PFSK-1 (cell line): ENCODE measurements around the gene CPSF4L.

Experiments
- POLR2AphosphoS5 ChIP-seq: IDR thresholded peaks from 2 replicates; pipeline ENCODE4 v1.6.1; 2012; ENCODE audit warnings: low read depth, mild to moderate bottlenecking, control low read depth, low read length, moderate library complexity
- REST ChIP-seq, 2 experiments: IDR thresholded peaks; 2 replicates each; pipeline versions ENCODE4 v1.6.1 to v1.8.0; 2011 to 2012; ENCODE audit warnings: low read depth in 2 of 2, low read length in 2 of 2, control low read depth in 1 of 2, inconsistent platforms in 1 of 2, mild to moderate bottlenecking in 1 of 2, moderate library complexity in 1 of 2; ENCODE audit not compliant: insufficient read depth in 1 of 2
- SIN3A ChIP-seq: IDR thresholded peaks from 2 replicates; pipeline ENCODE4 v1.6.1; 2012; ENCODE audit warnings: mild to moderate bottlenecking, low read length, moderate library complexity, borderline replicate concordance; ENCODE audit not compliant: insufficient read depth
- TAF1 ChIP-seq: IDR thresholded peaks from 2 replicates; pipeline ENCODE4 v1.6.1; 2012; ENCODE audit warnings: low read length, control low read depth, borderline replicate concordance; ENCODE audit not compliant: insufficient read depth

DNA sequence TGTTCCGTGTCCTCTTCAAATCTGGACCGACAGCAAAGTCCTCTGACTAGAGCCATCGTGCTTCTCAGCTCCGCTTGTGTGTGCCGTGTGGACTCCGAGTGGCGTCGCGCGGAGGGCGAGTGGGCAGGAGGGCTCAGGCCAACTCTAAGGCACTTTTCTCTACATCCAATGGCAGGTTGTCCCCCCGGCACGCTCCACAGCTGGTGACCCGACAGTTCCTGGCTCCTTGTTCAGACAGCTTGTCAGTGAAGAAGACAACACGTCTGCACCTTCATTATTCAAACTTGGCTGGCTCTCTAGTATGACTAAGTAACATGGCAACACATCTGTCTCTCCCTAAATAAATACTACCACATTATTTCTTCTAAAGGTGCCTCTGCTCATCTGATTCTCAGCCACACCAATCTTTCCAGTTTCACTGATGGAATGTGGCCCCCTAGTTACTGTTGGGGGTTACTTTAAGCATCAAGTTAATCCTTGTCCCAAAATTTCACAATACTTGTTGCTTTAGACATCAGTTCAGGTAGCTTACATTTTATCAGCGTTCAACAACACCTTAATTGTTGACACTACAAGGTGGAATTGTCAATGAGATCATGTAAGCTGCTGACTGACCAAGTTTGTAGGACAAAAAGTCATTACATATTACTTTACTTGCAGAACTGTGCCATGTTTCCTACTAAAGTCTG lies 53.4 kb downstream of the CPSF4L start:
- TF ChIP-seq POLR2AphosphoS5 (no peak), TAF1 (no peak), REST (IDR thresholded peaks at IDR 0.05; ENCODE audit: insufficient read depth in 1 of 2, low read depth in 2 of 2, low read length in 2 of 2) (no peak), SIN3A (no peak)
